ENCODE measurements around the gene RBKS.

- TF ChIP-seq CTCF (conservative IDR thresholded peaks at IDR 0.05; ENCODE audit: low read depth, low read length) = no peak
- no peak for TF ChIP-seq EZH2 (IDR thresholded peaks at IDR 0.05; ENCODE audit: borderline replicate concordance, low read depth, low read length, poor library complexity, severe bottlenecking)
Measured at GRCh38 chr2:27751377-27751776, 138.8 kb downstream of the RBKS start.

Measured in A673 (cell line).